ENCODE results near the gene KANSL1. TPM values are rescaled to one million over a fixed set of nuclear protein-coding genes. Genes with fewer than 3 reads are reported as not detected.
"Not testable (repeated sequence)": the region's sequence is repeated elsewhere in the genome, so short reads cannot be mapped to it uniquely, and the experiment has no call there.

KANSL1 gene
- total RNA-seq, 1 donor from 2014 or later = 94.5 TPM

DNA sequence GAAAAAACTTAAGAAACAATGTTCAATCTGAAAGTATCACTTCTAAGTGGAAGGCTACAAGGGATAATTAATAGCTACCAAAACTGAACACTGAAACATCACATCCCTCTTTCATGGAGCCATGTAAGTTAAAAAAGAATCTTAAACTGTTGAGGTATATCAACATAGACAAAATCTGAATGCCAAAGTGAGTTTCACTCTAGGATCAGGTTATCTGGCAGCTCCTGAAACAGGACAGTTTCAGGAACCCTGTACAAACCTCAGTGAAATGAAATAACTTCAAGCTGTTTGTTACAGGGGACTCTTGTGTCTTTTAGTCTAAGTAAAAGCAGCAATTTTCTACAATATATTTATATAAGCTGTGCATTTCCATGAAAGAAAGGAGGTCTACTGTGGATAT, 73.2 kb downstream of the KANSL1 start:
- no peak overlapping the region for H3K9ac ChIP-seq (ENCODE audit: low read depth in 1 of 3, low read length in 3 of 3)
- H3K9me3 ChIP-seq (ENCODE audit: control insufficient read depth in 3 of 3, low read length in 3 of 3) = no peaks in the 10 kb centered on the region
- no peak overlapping the region for H3K4me3 ChIP-seq (ENCODE audit: low read length in 3 of 3)
- H3K36me3 ChIP-seq (ENCODE audit: control insufficient read depth in 3 of 3, insufficient read depth in 3 of 3, low read length in 3 of 3) = no peaks in the 10 kb centered on the region
- no peaks in the 10 kb centered on the region for H3K27me3 ChIP-seq (ENCODE audit: control insufficient read depth in 3 of 3, insufficient read depth in 3 of 3, low read length in 3 of 3)
- H3K4me1 ChIP-seq (ENCODE audit: control insufficient read depth in 3 of 3, insufficient read depth in 3 of 3, low read length in 3 of 3) = peaks cover 41 to 59% (median 49%) of the 10 kb centered on the region in 3 donors
- no peak overlapping the region for H3K27ac ChIP-seq (ENCODE audit: low read depth, low read length)

DNA sequence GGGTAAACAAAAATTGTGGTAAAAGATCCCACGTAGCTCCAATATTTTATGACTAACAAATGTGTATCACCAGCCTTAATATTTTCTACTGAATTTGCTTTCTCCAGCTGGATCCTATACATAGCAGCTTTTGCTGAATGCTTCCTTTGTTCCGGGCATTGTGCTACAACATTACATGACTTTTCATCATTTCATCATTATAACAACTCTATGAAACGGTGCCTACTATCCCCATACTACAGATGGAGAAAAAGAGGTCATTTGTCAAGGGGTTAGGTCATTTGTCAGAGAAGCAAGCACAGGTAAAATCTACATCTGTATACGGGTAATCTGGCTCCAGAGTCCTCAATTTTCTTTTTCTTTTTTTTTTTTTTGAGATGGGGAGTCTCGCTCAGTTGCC, 74.3 kb downstream of the KANSL1 start:
- Histone ChIP-seq H3K27me3 (ENCODE audit: control insufficient read depth in 3 of 3, insufficient read depth in 3 of 3, low read length in 3 of 3) (no peaks in the 10 kb centered on the region), H3K27ac (ENCODE audit: low read depth, low read length) (no peak overlapping the region), H3K4me3 (ENCODE audit: low read length in 3 of 3) (no peak overlapping the region), H3K9ac (ENCODE audit: low read depth in 1 of 3, low read length in 3 of 3) (no peak overlapping the region), H3K4me1 (ENCODE audit: control insufficient read depth in 3 of 3, insufficient read depth in 3 of 3, low read length in 3 of 3) (peaks cover 41 to 58% (median 49%) of the 10 kb centered on the region in 3 donors), H3K9me3 (ENCODE audit: control insufficient read depth in 3 of 3, low read length in 3 of 3) (no peaks in the 10 kb centered on the region), H3K36me3 (ENCODE audit: control insufficient read depth in 3 of 3, insufficient read depth in 3 of 3, low read length in 3 of 3) (no peaks in the 10 kb centered on the region)

DNA sequence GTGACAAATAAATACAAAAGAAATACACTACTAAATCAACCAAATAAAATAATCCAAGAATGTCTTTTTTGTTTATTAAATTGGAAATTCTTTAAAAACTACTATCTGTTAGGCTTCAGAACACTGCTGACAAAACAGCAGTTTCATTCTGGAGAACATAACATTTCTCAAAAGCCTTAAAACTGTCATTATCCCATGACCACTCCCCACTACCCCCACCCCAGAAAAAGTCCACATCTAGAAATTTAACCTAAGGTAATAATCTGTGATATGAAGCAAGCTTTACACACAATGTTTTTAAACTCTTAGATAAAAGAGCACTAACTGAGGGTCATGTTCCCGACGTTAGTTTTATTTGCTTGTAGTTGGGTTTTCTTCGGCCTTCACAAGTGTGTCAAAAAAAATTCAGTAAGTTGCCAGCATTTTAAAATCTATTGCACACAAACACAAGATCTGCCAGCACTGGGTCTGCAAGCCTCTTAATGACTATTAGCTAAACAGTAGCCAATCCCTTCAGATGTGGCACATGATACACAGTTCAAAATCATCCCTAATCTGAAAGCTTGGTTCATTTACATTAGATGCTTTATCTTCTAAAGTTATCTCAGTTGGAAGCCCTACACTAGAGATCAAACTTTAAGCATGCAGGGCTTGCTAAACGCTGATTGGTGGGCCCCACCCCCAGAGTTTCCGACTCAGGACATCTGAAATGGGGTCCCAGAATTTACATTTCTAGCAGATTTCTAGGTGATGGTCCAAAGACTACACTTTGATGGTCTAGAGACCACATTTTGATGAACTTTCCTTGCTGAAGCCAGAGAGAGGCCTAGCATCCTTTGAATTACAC, 75.2 kb downstream of the KANSL1 start:
- Histone ChIP-seq H3K36me3 (ENCODE audit: control insufficient read depth in 3 of 3, insufficient read depth in 3 of 3, low read length in 3 of 3) (no peaks in the 10 kb centered on the region), H3K27me3 (ENCODE audit: control insufficient read depth in 3 of 3, insufficient read depth in 3 of 3, low read length in 3 of 3) (no peaks in the 10 kb centered on the region), H3K4me1 (ENCODE audit: control insufficient read depth in 3 of 3, insufficient read depth in 3 of 3, low read length in 3 of 3) (peaks cover 41 to 53% (median 48%) of the 10 kb centered on the region in 3 donors), H3K9ac (ENCODE audit: low read depth in 1 of 3, low read length in 3 of 3) (no peak overlapping the region), H3K9me3 (ENCODE audit: control insufficient read depth in 3 of 3, low read length in 3 of 3) (no peaks in the 10 kb centered on the region), H3K27ac (ENCODE audit: low read depth, low read length) (no peak overlapping the region), H3K4me3 (ENCODE audit: low read length in 3 of 3) (no peak overlapping the region)

DNA sequence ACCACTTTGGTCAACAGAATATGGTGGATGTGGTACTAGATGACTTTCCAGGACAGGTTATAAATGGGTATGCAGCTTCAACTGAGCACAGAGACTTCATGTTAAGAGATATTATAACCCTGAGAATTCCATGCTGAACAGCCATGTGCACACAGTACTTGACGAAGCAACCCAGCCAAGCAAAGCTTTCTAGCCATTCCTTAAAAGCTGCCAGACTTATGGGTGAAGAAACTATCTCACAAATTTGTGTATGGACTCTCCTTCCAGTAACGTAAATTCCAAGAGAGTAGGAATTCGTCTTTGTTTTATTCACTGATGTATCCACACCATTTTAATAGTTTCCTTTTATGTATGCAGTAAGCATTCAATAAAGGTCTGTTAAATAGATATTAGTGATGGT, 76.1 kb downstream of the KANSL1 start:
- Histone ChIP-seq H3K4me3 (ENCODE audit: low read length in 3 of 3) (no peak overlapping the region), H3K9ac (ENCODE audit: low read depth in 1 of 3, low read length in 3 of 3) (no peak overlapping the region), H3K4me1 (ENCODE audit: control insufficient read depth in 3 of 3, insufficient read depth in 3 of 3, low read length in 3 of 3) (peaks cover 36 to 45% (median 42%) of the 10 kb centered on the region in 3 donors), H3K36me3 (ENCODE audit: control insufficient read depth in 3 of 3, insufficient read depth in 3 of 3, low read length in 3 of 3) (no peaks in the 10 kb centered on the region), H3K27me3 (ENCODE audit: control insufficient read depth in 3 of 3, insufficient read depth in 3 of 3, low read length in 3 of 3) (no peaks in the 10 kb centered on the region), H3K27ac (ENCODE audit: low read depth, low read length) (no peak overlapping the region), H3K9me3 (ENCODE audit: control insufficient read depth in 3 of 3, low read length in 3 of 3) (no peaks in the 10 kb centered on the region)

DNA sequence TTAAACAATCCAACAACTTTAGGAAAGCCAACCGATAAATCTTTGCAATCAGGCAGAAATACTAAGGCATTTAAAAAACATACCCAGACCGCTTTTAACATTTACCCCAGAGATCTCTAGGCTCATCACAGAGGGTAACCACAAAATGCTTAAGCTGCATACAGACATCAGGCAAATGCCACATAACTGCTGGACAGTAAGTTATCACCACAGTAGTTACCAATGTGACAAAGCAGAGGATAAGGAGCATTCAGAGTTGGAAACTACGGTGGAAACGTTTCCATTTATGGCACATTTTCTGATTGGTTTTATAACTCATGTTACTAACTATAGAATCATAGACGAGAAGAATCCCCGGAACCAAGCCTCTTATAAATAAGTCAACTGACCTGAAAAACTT, 77.5 kb downstream of the KANSL1 start:
- Histone ChIP-seq H3K36me3 (ENCODE audit: control insufficient read depth in 3 of 3, insufficient read depth in 3 of 3, low read length in 3 of 3) (no peaks in the 10 kb centered on the region), H3K9me3 (ENCODE audit: control insufficient read depth in 3 of 3, low read length in 3 of 3) (no peaks in the 10 kb centered on the region), H3K4me1 (ENCODE audit: control insufficient read depth in 3 of 3, insufficient read depth in 3 of 3, low read length in 3 of 3) (peaks cover 28 to 39% (median 34%) of the 10 kb centered on the region in 3 donors), H3K9ac (ENCODE audit: low read depth in 1 of 3, low read length in 3 of 3) (peak overlapping the region in 1 of 3 donors; percentile 51), H3K27ac (ENCODE audit: low read depth, low read length) (peak overlapping the region; percentile 63), H3K4me3 (ENCODE audit: low read length in 3 of 3) (peak overlapping the region; percentile 6 to 25 (median 20)), H3K27me3 (ENCODE audit: control insufficient read depth in 3 of 3, insufficient read depth in 3 of 3, low read length in 3 of 3) (no peaks in the 10 kb centered on the region)

DNA sequence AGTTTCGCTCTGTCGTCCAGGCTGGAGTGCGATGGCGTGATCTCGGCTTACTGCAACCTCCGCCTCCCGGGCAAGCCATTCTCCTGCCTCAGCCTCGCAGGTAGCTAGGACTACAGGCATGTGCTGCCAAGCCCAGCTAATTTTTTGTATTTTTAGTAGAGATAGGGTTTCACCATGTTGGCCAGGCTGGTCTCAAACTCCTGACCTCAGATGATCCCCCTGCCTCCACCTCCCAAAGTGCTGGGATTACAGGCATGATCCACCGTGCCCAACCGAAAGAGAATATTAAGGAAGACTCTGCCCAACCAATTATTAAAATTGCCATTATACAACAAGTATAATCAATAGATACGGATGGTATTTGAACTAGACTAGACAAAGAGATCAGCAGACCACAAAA, 82.0 kb downstream of the KANSL1 start:
- H3K9ac ChIP-seq (ENCODE audit: low read depth in 1 of 3, low read length in 3 of 3); H3K27me3 ChIP-seq (ENCODE audit: control insufficient read depth in 3 of 3, insufficient read depth in 3 of 3, low read length in 3 of 3); H3K36me3 ChIP-seq (ENCODE audit: control insufficient read depth in 3 of 3, insufficient read depth in 3 of 3, low read length in 3 of 3); H3K4me3 ChIP-seq (ENCODE audit: low read length in 3 of 3); H3K9me3 ChIP-seq (ENCODE audit: control insufficient read depth in 3 of 3, low read length in 3 of 3); H3K27ac ChIP-seq (ENCODE audit: low read depth, low read length): not testable (repeated sequence)
- H3K4me1 ChIP-seq (ENCODE audit: control insufficient read depth in 3 of 3, insufficient read depth in 3 of 3, low read length in 3 of 3) = peaks cover 39 to 59% (median 43%) of the 10 kb centered on the region in 3 donors

DNA sequence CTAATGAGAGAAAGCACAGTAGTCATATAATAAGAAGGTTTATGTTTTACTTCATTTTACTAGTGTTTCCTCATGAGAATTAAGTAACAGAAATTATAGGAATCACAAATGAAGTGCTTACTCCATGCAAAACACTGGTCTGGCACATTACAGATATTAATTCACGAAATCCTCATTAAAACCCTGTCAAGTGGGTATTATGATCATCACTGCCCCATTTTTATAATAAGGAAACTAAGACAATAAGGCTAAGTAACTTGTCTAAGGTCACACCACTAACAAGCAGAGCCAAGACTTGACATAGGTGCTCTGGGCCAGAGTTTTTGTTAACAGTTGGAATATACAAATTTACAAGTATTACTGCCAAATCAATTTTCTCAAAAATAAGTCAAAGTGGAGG, 83.0 kb downstream of the KANSL1 start:
- no peak overlapping the region for H3K4me3 ChIP-seq (ENCODE audit: low read length in 3 of 3)
- H3K27ac ChIP-seq (ENCODE audit: low read depth, low read length) = no peak overlapping the region
- peaks cover 33 to 49% (median 35%) of the 10 kb centered on the region in 3 donors for H3K4me1 ChIP-seq (ENCODE audit: control insufficient read depth in 3 of 3, insufficient read depth in 3 of 3, low read length in 3 of 3)
- H3K27me3 ChIP-seq (ENCODE audit: control insufficient read depth in 3 of 3, insufficient read depth in 3 of 3, low read length in 3 of 3) = no peaks in the 10 kb centered on the region
- no peaks in the 10 kb centered on the region for H3K9me3 ChIP-seq (ENCODE audit: control insufficient read depth in 3 of 3, low read length in 3 of 3)
- H3K9ac ChIP-seq (ENCODE audit: low read depth in 1 of 3, low read length in 3 of 3) = no peak overlapping the region
- H3K36me3 ChIP-seq (ENCODE audit: control insufficient read depth in 3 of 3, insufficient read depth in 3 of 3, low read length in 3 of 3) = no peaks in the 10 kb centered on the region

DNA sequence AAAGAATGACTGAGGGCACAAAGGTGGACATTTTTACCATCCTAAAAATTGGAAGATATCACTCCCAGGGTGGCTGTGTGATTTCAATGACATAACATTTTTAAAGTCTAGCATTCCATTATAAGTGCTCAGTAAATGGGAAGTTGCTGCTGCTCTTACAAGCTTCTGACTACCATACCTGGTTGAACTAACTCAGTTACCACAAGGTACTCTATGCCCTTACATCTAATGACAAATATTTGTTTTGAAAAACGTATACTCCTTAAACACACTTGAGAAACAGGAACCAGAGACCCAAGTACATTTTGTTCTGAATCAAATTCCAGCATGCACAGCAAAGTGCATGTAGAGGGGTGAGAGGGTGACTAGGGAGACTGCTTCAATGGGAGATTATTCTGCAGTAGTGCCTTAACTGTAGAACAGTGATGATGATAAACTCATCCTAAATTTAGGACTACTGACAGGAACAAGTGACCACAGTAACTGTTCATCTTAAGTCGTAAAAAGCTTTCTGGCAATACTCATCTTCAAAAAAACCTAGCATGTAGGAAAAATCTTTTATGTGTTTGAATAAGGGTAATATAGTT, 83.5 kb downstream of the KANSL1 start:
- H3K9me3 ChIP-seq (ENCODE audit: control insufficient read depth in 3 of 3, low read length in 3 of 3) = no peaks in the 10 kb centered on the region
- H3K27me3 ChIP-seq (ENCODE audit: control insufficient read depth in 3 of 3, insufficient read depth in 3 of 3, low read length in 3 of 3) = no peaks in the 10 kb centered on the region
- H3K9ac ChIP-seq (ENCODE audit: low read depth in 1 of 3, low read length in 3 of 3) = no peak overlapping the region
- no peaks in the 10 kb centered on the region for H3K36me3 ChIP-seq (ENCODE audit: control insufficient read depth in 3 of 3, insufficient read depth in 3 of 3, low read length in 3 of 3)
- no peak overlapping the region for H3K4me3 ChIP-seq (ENCODE audit: low read length in 3 of 3)
- peaks cover 33 to 46% (median 35%) of the 10 kb centered on the region in 3 donors for H3K4me1 ChIP-seq (ENCODE audit: control insufficient read depth in 3 of 3, insufficient read depth in 3 of 3, low read length in 3 of 3)
- no peak overlapping the region for H3K27ac ChIP-seq (ENCODE audit: low read depth, low read length)

DNA sequence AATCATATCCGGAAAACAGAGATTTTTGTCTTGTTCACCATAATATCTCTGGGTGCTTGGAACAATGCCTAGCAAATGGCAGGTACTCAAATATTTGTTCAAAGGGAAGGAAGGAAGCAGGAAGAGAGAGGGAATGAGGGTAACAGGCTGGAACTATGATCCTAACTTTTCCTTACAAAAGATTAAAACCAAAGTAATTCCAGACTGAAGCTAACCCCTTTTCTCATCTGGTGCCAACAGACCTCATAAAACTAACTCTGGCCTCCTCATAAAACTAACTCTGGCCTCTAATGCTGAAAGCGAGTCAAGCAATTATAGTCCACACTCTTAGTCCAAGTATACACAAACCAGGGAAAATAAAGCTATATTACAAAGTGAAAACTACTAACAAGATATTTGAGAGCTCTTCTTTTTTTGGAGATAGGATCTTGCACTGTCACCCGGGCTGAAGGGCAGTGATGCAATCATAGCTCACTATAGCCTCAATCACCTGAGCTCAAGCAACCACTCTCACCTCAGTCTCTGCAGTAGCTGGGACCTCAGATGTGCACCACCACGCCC, 84.6 kb downstream of the KANSL1 start:
- Histone ChIP-seq H3K36me3 (ENCODE audit: control insufficient read depth in 3 of 3, insufficient read depth in 3 of 3, low read length in 3 of 3) (no peaks in the 10 kb centered on the region), H3K4me1 (ENCODE audit: control insufficient read depth in 3 of 3, insufficient read depth in 3 of 3, low read length in 3 of 3) (peaks cover 33 to 46% (median 35%) of the 10 kb centered on the region in 3 donors), H3K27ac (ENCODE audit: low read depth, low read length) (no peak overlapping the region), H3K4me3 (ENCODE audit: low read length in 3 of 3) (peak overlapping the region in 1 of 3 donors; percentile 1), H3K9me3 (ENCODE audit: control insufficient read depth in 3 of 3, low read length in 3 of 3) (no peaks in the 10 kb centered on the region), H3K9ac (ENCODE audit: low read depth in 1 of 3, low read length in 3 of 3) (no peak overlapping the region), H3K27me3 (ENCODE audit: control insufficient read depth in 3 of 3, insufficient read depth in 3 of 3, low read length in 3 of 3) (no peaks in the 10 kb centered on the region)

DNA sequence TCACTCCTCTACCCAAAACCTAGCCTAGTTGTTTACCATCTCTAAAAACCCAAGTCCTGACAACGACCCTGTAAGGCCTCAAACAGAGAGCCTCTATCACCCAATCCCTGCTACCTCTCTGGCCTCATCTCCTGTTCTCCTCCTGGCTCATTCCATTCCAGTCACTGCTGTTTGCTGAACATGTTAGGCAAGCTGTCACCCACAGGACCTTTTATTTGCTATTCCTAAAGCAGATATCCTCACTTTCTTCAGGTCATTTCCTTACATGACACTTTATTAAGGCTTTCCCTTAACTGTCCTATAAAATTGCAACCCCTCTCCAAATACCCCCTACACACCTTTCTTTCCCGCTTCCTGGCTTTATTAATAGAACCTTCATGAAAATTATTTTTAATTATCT, 85.1 kb downstream of the KANSL1 start:
- Histone ChIP-seq H3K4me3 (ENCODE audit: low read length in 3 of 3) (no peak overlapping the region), H3K9ac (ENCODE audit: low read depth in 1 of 3, low read length in 3 of 3) (no peak overlapping the region), H3K27me3 (ENCODE audit: control insufficient read depth in 3 of 3, insufficient read depth in 3 of 3, low read length in 3 of 3) (no peaks in the 10 kb centered on the region), H3K36me3 (ENCODE audit: control insufficient read depth in 3 of 3, insufficient read depth in 3 of 3, low read length in 3 of 3) (no peaks in the 10 kb centered on the region), H3K4me1 (ENCODE audit: control insufficient read depth in 3 of 3, insufficient read depth in 3 of 3, low read length in 3 of 3) (peaks cover 30 to 46% (median 35%) of the 10 kb centered on the region in 3 donors), H3K9me3 (ENCODE audit: control insufficient read depth in 3 of 3, low read length in 3 of 3) (no peaks in the 10 kb centered on the region), H3K27ac (ENCODE audit: low read depth, low read length) (no peak overlapping the region)

Measured in skeletal muscle tissue (tissue), 4 donors.